HepG2 (cell line): ENCODE measurements around the gene ATP2B3.

Experiments
- EP300 ChIP-seq, 3 experiments: sonication (generic) in 1 of 3; formaldehyde crosslinking in 1 of 3; IDR thresholded peaks; 2 replicates each; pipeline versions ENCODE4 v1.5.1 to v1.6.1; 2011 to 2020; ENCODE audit warnings: low read depth in 2 of 3, low read length in 2 of 3, borderline replicate concordance in 1 of 3, improper control_type of control experiment in 1 of 3, mild to moderate bottlenecking in 1 of 3, missing genetic modification reagents in 1 of 3, moderate library complexity in 1 of 3
- KAT2B ChIP-seq: fragments of 150-350 bp; IDR thresholded peaks from 2 replicates; pipeline ENCODE4 v1.6.1; 2014; ENCODE audit warnings: low read depth, low read length, borderline replicate concordance
- MAZ ChIP-seq, 2 experiments: sonication (generic) in 1 of 2; formaldehyde crosslinking in 1 of 2; IDR thresholded peaks; 2 replicates each; pipeline versions ENCODE4 v1.5.0 to v1.6.1; 2012 to 2020; ENCODE audit warnings: low read depth in 2 of 2, mild to moderate bottlenecking in 2 of 2, borderline replicate concordance in 1 of 2, improper control_type of control experiment in 1 of 2, low read length in 1 of 2, missing genetic modification reagents in 1 of 2, moderate library complexity in 1 of 2
- NPAS2 ChIP-seq: sonication (generic); formaldehyde crosslinking; IDR thresholded peaks from 2 replicates; pipeline ENCODE4 v1.8.0; 2022; ENCODE audit warnings: mild to moderate bottlenecking, missing genetic modification reagents, borderline replicate concordance
- ZBTB8A ChIP-seq: sonication (generic); formaldehyde crosslinking; IDR thresholded peaks from 2 replicates; pipeline ENCODE4 v1.4.0; 2020; ENCODE audit warnings: mild to moderate bottlenecking, low read depth, missing genetic modification reagents, borderline replicate concordance
- ZNF24 ChIP-seq: fragments of 450-650 bp; IDR thresholded peaks from 2 replicates; pipeline ENCODE4 v1.6.1; 2017; ENCODE audit warnings: antibody characterized with exemption, mild to moderate bottlenecking
- ZNF253 ChIP-seq: sonication (generic); formaldehyde crosslinking; IDR thresholded peaks from 2 replicates; pipeline ENCODE4 v1.8.0; 2022; ENCODE audit warnings: mild to moderate bottlenecking, missing genetic modification reagents, borderline replicate concordance
- TF ChIP-seq, protein P1 (sequence below): sonication (generic); formaldehyde crosslinking; IDR thresholded peaks from 2 replicates; pipeline ENCODE4 v1.5.0; 2020; ENCODE audit warnings: mild to moderate bottlenecking, missing genetic modification reagents

DNA sequence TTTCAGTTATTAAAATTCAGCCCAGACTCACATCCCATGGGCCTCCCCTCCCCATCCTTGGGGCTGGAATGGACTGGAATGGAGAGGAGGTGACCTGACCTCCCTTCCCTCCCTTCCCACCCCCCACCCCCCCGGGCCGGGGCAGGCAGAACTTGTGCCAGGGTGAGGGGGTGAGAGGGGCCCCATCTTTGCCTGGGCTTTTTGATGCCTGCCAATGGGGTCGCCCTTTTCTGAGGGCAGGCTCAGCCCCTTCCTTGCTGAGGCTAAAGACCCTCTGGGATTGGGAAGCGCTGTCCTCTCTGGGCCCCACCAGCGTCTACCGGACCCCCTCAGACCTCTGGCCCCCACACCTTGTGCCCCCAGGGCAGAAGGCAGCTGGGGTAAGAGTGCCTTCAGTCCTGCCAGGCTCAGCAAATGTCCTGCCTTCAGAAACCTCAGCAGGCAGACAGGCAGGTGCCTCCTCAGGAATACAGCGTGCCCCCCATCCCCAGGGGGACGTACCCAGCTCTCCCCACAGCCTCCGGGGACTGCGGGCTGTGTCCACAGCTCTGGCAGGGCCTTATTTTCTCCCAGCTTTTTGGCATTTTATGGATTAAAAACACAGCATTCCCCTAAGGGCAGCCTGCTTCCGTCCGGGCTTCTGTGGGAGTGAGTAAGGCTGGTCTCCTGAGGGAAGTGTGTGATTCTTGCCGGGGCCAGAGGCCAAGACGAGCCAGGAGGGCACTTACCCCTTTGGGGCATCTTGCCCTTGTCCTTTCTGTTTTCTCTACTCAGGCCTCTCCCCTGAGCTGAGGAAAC lies 94.1 kb downstream of the ATP2B3 start:
- TF ChIP-seq ZNF253 (CRISPR knock-in tag) (no peak), EP300 (IDR thresholded peaks at IDR 0.05; ENCODE audit: low read depth in 2 of 2, low read length in 2 of 2) (no peak), EP300 (CRISPR knock-in tag; IDR thresholded peaks at IDR 0.05; ENCODE audit: borderline replicate concordance) (no peak), NPAS2 (CRISPR knock-in tag) (no peak), ZNF24 (no peak), MAZ (IDR thresholded peaks at IDR 0.05; ENCODE audit: borderline replicate concordance, low read depth, low read length) (no peak), MAZ (CRISPR knock-in tag; IDR thresholded peaks at IDR 0.05; ENCODE audit: low read depth) (no peak), ZBTB8A (CRISPR knock-in tag) (no peak), KAT2B (no peak)
- TF ChIP-seq, protein P1, sequence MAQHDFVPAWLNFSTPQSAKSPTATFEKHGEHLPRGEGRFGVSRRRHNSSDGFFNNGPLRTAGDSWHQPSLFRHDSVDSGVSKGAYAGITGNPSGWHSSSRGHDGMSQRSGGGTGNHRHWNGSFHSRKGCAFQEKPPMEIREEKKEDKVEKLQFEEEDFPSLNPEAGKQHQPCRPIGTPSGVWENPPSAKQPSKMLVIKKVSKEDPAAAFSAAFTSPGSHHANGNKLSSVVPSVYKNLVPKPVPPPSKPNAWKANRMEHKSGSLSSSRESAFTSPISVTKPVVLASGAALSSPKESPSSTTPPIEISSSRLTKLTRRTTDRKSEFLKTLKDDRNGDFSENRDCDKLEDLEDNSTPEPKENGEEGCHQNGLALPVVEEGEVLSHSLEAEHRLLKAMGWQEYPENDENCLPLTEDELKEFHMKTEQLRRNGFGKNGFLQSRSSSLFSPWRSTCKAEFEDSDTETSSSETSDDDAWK (CRISPR knock-in tag): no peak
